Measurements from ENCODE around the gene ARHGAP44. TPM values are rescaled to one million over a fixed set of nuclear protein-coding genes. Genes with fewer than 3 reads are reported as not detected.

The ARHGAP44 gene
- total and polyA plus RNA-seq, 2 of the 4 experiments (the other 2 are of a cell fraction) = 0.54 to 1.0 TPM

GRCh38 chr17:12909511-12909910 is 120.2 kb downstream of the ARHGAP44 start:
- no peak overlapping the region for H3K9ac ChIP-seq (ENCODE audit: low read depth, low read length)
- no peak overlapping the region for H2BK15ac ChIP-seq (ENCODE audit: low read depth, low read length)
- no peaks in the 10 kb centered on the region for H3K9me1 ChIP-seq (ENCODE audit: insufficient read depth, low read length)
- H2BK5ac ChIP-seq (ENCODE audit: low read depth, low read length, poor library complexity, severe bottlenecking) = no peak overlapping the region
- H2AK9ac ChIP-seq (replicated peaks; ENCODE audit: low read depth, low read length, poor library complexity) = no peak overlapping the region
- no peak overlapping the region for H3K4me2 ChIP-seq (ENCODE audit: low read depth, low read length)
- H4K91ac ChIP-seq (ENCODE audit: insufficient read depth, low read depth, low read length) = no peak overlapping the region
- BruUV-seq (replicated peaks) = no TSS peak
- H4K8ac ChIP-seq (ENCODE audit: low read depth in 2 of 2, low read length in 2 of 2) = no peak overlapping the region
- POLR2A ChIA-PET (ENCODE audit: unreplicated experiment) = no interaction called here
- TF ChIP-seq NFE2L2 (IDR thresholded peaks at IDR 0.05; ENCODE audit: low read depth, low read length) = no peak
- TF ChIP-seq BHLHE40 (IDR thresholded peaks at IDR 0.05; ENCODE audit: low read depth, low read length) = no peak
- no peak for TF ChIP-seq FOS (IDR thresholded peaks at IDR 0.05; ENCODE audit: low read depth, low read length)
- no peak for TF ChIP-seq CTCF (conservative IDR thresholded peaks at IDR 0.05; ENCODE audit: low read depth, low read length)
- TF ChIP-seq USF2 (IDR thresholded peaks at IDR 0.05; ENCODE audit: low read depth, low read length) = no peak
- TF ChIP-seq RAD21 (IDR thresholded peaks at IDR 0.05; ENCODE audit: low read length) = no peak
- TF ChIP-seq CEBPB (IDR thresholded peaks at IDR 0.05; ENCODE audit: low read depth, low read length) = no peak
- no peak for TF ChIP-seq MXI1 (IDR thresholded peaks at IDR 0.05; ENCODE audit: borderline replicate concordance, low read depth, low read length)
- DNase-seq = no peak
- in situ Hi-C loops (cut with MboI; ENCODE audit: low sequenced_read_pairs) (loop anchor here (25.0 kb wide), 1 partner anchor 97 kb away; no protein-coding TSS in a partner anchor), dilution Hi-C loops (cut with HindIII; ENCODE audit: low sequenced_read_pairs, unreplicated experiment) (no loop called here), intact Hi-C loops (cut with micrococcal nuclease) (no loop called here)
- H4K5ac ChIP-seq (ENCODE audit: low read depth, low read length) = no peak overlapping the region
- no peaks in the 10 kb centered on the region for H4K20me1 ChIP-seq (ENCODE audit: insufficient read depth, low read length)
- H3K4me3 ChIP-seq (ENCODE audit: insufficient read depth, low read depth, low read length) = no peak overlapping the region
- no peak overlapping the region for H3K23ac ChIP-seq (ENCODE audit: low read depth, low read length)
- no peaks in the 10 kb centered on the region for H3K4me1 ChIP-seq (ENCODE audit: control insufficient read depth, insufficient read depth, low read length)
- no peaks in the 10 kb centered on the region for H3K27me3 ChIP-seq (ENCODE audit: control insufficient read depth, insufficient read depth, low read length)
- CTCF ChIA-PET = no interaction called here
- H3K36me3 ChIP-seq (ENCODE audit: control insufficient read depth, insufficient read depth, low read length) = no peaks in the 10 kb centered on the region
- no peak overlapping the region for H2AFZ ChIP-seq (replicated peaks; ENCODE audit: low read length, poor library complexity)
- no peak overlapping the region for H3K27ac ChIP-seq (ENCODE audit: insufficient read depth, low read length)
- H3K9me3 ChIP-seq (ENCODE audit: control insufficient read depth, insufficient read depth, low read length) = no peaks in the 10 kb centered on the region
- H3K14ac ChIP-seq (replicated peaks; ENCODE audit: low read depth, low read length) = no peak overlapping the region
- no peak overlapping the region for H3K18ac ChIP-seq (ENCODE audit: low read depth, low read length)
- no peaks in the 10 kb centered on the region for H3K79me1 ChIP-seq (ENCODE audit: low read depth in 1 of 2, low read length in 2 of 2)
- H3K56ac ChIP-seq (ENCODE audit: extremely low read depth, insufficient read depth, low read length) = no peak overlapping the region
- no peak overlapping the region for H2BK20ac ChIP-seq (ENCODE audit: low read depth, low read length)
- no peak overlapping the region for H2BK120ac ChIP-seq (ENCODE audit: low read depth, low read length)
- no peak for ATAC-seq (ENCODE audit: low read depth)
- no CpG with 5 or more reads among the region's 1 CpG for WGBS, 2 experiments (ENCODE audit: extremely low coverage in 2 of 2, insufficient read length in 1 of 2)
- no peak overlapping the region for H3K4ac ChIP-seq (ENCODE audit: low read depth, low read length)
- no peak overlapping the region for H2AK5ac ChIP-seq (ENCODE audit: low read depth, low read length)

Measured in IMR-90 (cell line).